Tibial nerve (tissue), 4 donors: Measurements from ENCODE around the gene VGLL1. TPM values are rescaled to one million over a fixed set of nuclear protein-coding genes. Genes with fewer than 3 reads are reported as not detected.

ENCODE experiments used
- DNase-seq, 2 donors: peaks; one replicate each; pipeline ENCODE4 v3.0.0-alpha.2; 2019; ENCODE audit warnings: low spot score in 2 of 2
- H3K27ac ChIP-seq, 4 donors: fragments of 200-600 bp; sonication (generic) in 3 of 4; one replicate each; pipeline ENCODE4 v1.5.1; 2017 to 2019; ENCODE audit warnings: mild to moderate bottlenecking in 1 of 4
- H3K27me3 ChIP-seq, 2 donors: fragments of 200-600 bp; sonication (generic) in 1 of 2; one replicate each; pipeline versions ENCODE4 v1.5.1 to v1.6.0; 2017 to 2019
- H3K36me3 ChIP-seq, 3 donors: fragments of 200-600 bp; sonication (generic); one replicate each; pipeline ENCODE4 v1.5.1; 2018 to 2019
- H3K4me1 ChIP-seq, 4 donors: fragments of 200-600 bp; sonication (generic) in 3 of 4; one replicate each; pipeline ENCODE4 v1.5.1; 2017 to 2019
- H3K4me3 ChIP-seq, 4 donors: fragments of 200-600 bp; sonication (generic) in 3 of 4; one replicate each; pipeline ENCODE4 v1.5.1; 2017 to 2019; ENCODE audit warnings: mild to moderate bottlenecking in 1 of 4, moderate library complexity in 1 of 4
- H3K9me3 ChIP-seq, 4 donors: fragments of 200-600 bp; sonication (generic) in 3 of 4; one replicate each; pipeline ENCODE4 v1.5.1; 2017 to 2019
- EP300 ChIP-seq, 2 donors: sonication (generic); formaldehyde crosslinking; IDR thresholded peaks; one replicate each; pipeline ENCODE4 v1.6.1; 2017; ENCODE audit warnings: antibody characterized with exemption in 2 of 2, mild to moderate bottlenecking in 1 of 2
- POLR2A ChIP-seq, 2 donors: fragments of 450-650 bp; IDR thresholded peaks; one replicate each; pipeline ENCODE4 v1.6.1; 2017; ENCODE audit warnings: antibody characterized with exemption in 2 of 2, mild to moderate bottlenecking in 2 of 2, moderate library complexity in 2 of 2
- WGBS, 2 donors: methylation state at CpG; one replicate each; pipeline ENCODE4 v1.1.5; 2018; 5-methylcytosine and 5-hydroxymethylcytosine counted together
- total RNA-seq, 4 donors: library from RNA; depleted of rRNA; stranded (reverse); fragments of >200 nt; gene quantifications; one replicate each; pipeline ENCODE4 v1.1.0, GENCODE V29; 2016
- TF ChIP-seq, protein P1 (sequence below), 5 experiments: fragments of 200-600 bp in 3 of 5; fragments of 450-650 bp in 2 of 5; sonication (generic) in 3 of 5; IDR thresholded peaks; one replicate each; pipeline ENCODE4 v1.5.1; 2016 to 2019; ENCODE audit warnings: antibody characterized with exemption in 5 of 5, mild to moderate bottlenecking in 3 of 5, moderate library complexity in 2 of 5

VGLL1 gene
- total RNA-seq, 4 donors from 2014 or later, result not detected

DNA sequence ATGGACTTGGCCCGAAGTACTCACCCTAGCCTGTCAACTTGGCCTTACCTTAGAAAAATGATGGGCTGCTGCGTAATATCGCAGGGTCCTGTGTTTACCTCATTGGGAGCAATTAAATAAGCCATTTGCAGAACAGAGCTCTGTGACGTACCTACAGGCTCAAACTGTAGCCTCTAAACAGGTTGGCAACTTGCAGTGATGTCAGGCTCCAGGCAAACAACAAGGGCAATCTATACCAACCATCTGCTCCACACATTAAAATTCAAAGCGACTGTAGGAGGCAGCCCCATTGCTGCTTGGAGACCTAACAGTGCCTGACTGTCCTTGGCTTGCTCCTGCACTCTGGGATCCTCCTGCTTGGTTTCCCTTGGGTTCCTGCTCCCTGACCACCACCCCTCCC, 17.2 kb downstream of the VGLL1 start:
- 79 to 100% methylated on average over 4 to 5 of the region's 5 CpGs for WGBS, 2 donors
- no peak for DNase-seq
- no peaks in the 10 kb centered on the region for H3K36me3 ChIP-seq

DNA sequence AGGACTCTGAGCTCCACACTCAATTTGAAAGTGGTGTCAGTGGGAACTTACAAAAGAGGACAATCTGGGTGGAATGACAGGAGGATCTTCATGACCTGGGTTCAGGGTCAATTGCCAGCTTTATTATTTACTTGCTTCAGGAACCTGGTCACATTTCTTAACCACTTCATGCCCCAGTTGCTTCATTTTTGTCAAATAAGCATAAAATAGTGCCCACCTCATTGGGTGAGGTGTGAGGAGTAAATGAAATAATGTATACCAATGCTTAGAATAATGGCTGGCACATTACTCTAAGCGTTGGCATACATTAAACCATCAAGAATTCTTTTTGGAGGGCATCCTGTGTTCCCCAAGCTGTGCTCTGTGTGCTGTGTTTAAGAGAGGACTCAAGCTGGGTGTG, 19.4 kb downstream of the VGLL1 start:
- DNase-seq, result no peak
- TF ChIP-seq EP300 (IDR thresholded peaks at IDR 0.05) (no peak), POLR2A (IDR thresholded peaks at IDR 0.05) (no peak)
- TF ChIP-seq, protein P1, sequence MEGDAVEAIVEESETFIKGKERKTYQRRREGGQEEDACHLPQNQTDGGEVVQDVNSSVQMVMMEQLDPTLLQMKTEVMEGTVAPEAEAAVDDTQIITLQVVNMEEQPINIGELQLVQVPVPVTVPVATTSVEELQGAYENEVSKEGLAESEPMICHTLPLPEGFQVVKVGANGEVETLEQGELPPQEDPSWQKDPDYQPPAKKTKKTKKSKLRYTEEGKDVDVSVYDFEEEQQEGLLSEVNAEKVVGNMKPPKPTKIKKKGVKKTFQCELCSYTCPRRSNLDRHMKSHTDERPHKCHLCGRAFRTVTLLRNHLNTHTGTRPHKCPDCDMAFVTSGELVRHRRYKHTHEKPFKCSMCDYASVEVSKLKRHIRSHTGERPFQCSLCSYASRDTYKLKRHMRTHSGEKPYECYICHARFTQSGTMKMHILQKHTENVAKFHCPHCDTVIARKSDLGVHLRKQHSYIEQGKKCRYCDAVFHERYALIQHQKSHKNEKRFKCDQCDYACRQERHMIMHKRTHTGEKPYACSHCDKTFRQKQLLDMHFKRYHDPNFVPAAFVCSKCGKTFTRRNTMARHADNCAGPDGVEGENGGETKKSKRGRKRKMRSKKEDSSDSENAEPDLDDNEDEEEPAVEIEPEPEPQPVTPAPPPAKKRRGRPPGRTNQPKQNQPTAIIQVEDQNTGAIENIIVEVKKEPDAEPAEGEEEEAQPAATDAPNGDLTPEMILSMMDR (IDR thresholded peaks at IDR 0.05), result no peak
- H3K4me1 ChIP-seq, result no peaks in the 10 kb centered on the region
- no peak overlapping the region for H3K4me3 ChIP-seq
- no peak overlapping the region for H3K27ac ChIP-seq
- WGBS, 2 donors, result 48 to 100% methylated on average over 1 of the region's 1 CpG
- no peaks in the 10 kb centered on the region for H3K36me3 ChIP-seq
- no peaks in the 10 kb centered on the region for H3K27me3 ChIP-seq
- H3K9me3 ChIP-seq, result no peaks in the 10 kb centered on the region

More for the DNA sequence above, 17.2 kb downstream of the VGLL1 start:
- H3K9me3 ChIP-seq, result no peaks in the 10 kb centered on the region
- H3K27ac ChIP-seq, result no peak overlapping the region
- no peaks in the 10 kb centered on the region for H3K4me1 ChIP-seq
- no peaks in the 10 kb centered on the region for H3K27me3 ChIP-seq
- H3K4me3 ChIP-seq, result no peak overlapping the region
- no peak for TF ChIP-seq EP300 (IDR thresholded peaks at IDR 0.05)
- no peak for TF ChIP-seq POLR2A (IDR thresholded peaks at IDR 0.05)
- TF ChIP-seq, protein P1 (IDR thresholded peaks at IDR 0.05), result no peak

DNA sequence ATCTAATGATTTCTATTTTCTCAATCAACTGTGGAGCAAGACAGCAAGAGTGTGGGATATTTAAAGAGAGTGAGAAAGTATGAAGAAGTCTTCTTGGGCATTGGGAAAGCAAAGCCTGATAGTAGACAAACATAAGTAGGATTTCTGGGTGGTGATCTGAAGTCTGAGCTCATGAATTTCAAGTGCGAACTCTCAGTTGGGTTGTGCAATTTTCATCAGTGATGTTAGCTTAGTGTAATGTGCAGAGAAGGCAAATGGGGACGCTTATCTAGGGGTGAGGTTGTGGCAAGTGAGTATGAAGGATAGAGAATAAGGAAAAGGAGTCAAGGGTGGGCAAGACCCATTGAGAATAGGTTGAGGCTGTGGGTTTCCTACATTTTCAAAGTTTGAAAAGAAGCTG, 23.7 kb downstream of the VGLL1 start:
- H3K36me3 ChIP-seq, result no peaks in the 10 kb centered on the region
- H3K9me3 ChIP-seq, result no peaks in the 10 kb centered on the region
- no peak overlapping the region for H3K4me3 ChIP-seq
- no peaks in the 10 kb centered on the region for H3K27me3 ChIP-seq
- DNase-seq, result no peak
- H3K4me1 ChIP-seq, result no peaks in the 10 kb centered on the region
- no peak for TF ChIP-seq EP300 (IDR thresholded peaks at IDR 0.05)
- TF ChIP-seq, protein P1 (IDR thresholded peaks at IDR 0.05), result no peak
- H3K27ac ChIP-seq, result no peak overlapping the region
- 59 to 100% methylated on average over 2 of the region's 2 CpGs for WGBS, 2 donors

DNA sequence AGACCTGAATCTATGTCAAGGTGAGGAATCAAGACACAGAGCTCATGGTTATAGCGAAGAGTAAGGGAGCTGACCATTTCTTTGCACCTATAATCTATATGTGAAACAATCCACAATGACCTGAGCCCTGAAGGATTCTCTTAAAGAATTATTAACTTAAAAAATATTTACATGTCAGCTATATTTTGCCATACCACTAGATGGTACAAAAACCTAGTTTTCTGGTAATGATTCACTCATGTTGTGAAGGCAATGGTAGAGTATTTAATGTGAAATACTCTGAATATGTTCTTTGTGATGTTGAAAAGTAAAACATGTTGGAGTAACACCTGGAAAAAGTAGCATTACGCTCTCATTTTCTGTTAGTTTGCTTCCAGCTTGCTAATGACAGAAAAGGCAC, 40.0 kb downstream of the VGLL1 start:
- no peak for DNase-seq
- 70 to 93% methylated on average over 2 of the region's 2 CpGs for WGBS, 2 donors
- Histone ChIP-seq H3K4me3 (no peak overlapping the region), H3K27me3 (no peaks in the 10 kb centered on the region), H3K36me3 (no peaks in the 10 kb centered on the region), H3K4me1 (no peaks in the 10 kb centered on the region), H3K27ac (no peak overlapping the region), H3K9me3 (no peaks in the 10 kb centered on the region)
- TF ChIP-seq POLR2A (IDR thresholded peaks at IDR 0.05) (no peak), EP300 (IDR thresholded peaks at IDR 0.05) (no peak)
- TF ChIP-seq, protein P1 (IDR thresholded peaks at IDR 0.05), result no peak

DNA sequence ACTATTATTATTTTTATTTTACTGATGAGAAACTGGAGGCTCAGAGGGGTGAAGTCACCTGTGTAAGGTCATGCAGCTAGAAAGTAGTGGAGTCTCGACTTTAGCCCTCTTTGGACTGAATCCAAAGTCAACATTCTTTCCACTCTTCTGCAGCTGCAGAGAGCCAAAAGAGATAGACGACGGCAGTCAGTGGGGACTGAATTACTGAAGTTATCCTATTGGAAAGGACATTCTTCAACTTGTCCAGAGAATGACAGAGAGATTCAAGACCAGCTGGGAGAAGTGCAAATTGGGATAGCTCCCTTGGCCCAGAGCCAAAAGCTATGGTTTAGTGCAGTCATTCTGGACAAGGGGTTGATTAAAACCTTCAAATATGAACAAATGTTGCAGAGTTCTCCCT, 42.5 kb downstream of the VGLL1 start:
- no peak for DNase-seq
- H3K27me3 ChIP-seq, result no peaks in the 10 kb centered on the region
- H3K27ac ChIP-seq, result no peak overlapping the region
- no peaks in the 10 kb centered on the region for H3K36me3 ChIP-seq
- TF ChIP-seq EP300 (IDR thresholded peaks at IDR 0.05), result no peak
- no peak for TF ChIP-seq POLR2A (IDR thresholded peaks at IDR 0.05)
- TF ChIP-seq, protein P1 (IDR thresholded peaks at IDR 0.05), result no peak
- no peak overlapping the region for H3K4me3 ChIP-seq
- no peaks in the 10 kb centered on the region for H3K9me3 ChIP-seq
- WGBS, 2 donors, result 3 to 17% methylated on average over 3 of the region's 3 CpGs
- no peaks in the 10 kb centered on the region for H3K4me1 ChIP-seq
